Retinal pigment epithelial cell (primary cell): ENCODE results near the gene COL20A1.

ENCODE experiments used
- DNase-seq: peaks from one replicate; pipeline ENCODE4 v3.0.0-alpha.2; 2010; ENCODE audit warnings: low read depth
- H3K4me3 ChIP-seq: 2 replicates; pipeline ENCODE4 v1.5.1; 2011; ENCODE audit warnings: mild to moderate bottlenecking, low read length, control low read depth, moderate library complexity
- TF ChIP-seq, protein P1 (sequence below): conservative IDR thresholded peaks from 2 replicates; pipeline ENCODE4 v1.5.1; 2011; ENCODE audit warnings: low read depth, low read length, control low read depth, inconsistent platforms

The COL20A1 gene

DNA sequence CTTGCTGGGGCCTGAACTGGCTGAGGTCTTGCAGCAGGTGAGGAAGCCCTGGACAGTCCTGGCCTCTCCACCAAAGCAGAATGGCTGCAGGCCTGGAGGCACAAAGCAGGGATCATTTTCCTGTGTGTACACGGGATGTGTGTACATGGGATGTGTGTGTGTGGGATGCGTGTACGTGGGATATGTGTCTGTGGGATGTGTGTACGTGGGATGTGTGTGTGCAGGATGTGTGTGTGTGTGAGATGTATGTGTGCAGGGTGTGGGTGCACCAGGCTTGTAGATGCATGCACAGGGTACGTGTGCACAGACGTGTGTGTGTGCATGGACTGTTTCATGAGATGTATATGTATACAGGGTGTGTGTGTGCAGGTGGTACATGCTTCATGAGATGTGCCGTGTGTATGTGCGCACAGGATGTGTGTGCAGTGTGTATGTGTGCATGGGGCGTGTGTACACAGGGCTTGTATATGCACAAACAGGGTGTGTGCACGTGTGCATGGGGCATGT is 76.1 kb downstream of the COL20A1 start:
- TF ChIP-seq, protein P1, sequence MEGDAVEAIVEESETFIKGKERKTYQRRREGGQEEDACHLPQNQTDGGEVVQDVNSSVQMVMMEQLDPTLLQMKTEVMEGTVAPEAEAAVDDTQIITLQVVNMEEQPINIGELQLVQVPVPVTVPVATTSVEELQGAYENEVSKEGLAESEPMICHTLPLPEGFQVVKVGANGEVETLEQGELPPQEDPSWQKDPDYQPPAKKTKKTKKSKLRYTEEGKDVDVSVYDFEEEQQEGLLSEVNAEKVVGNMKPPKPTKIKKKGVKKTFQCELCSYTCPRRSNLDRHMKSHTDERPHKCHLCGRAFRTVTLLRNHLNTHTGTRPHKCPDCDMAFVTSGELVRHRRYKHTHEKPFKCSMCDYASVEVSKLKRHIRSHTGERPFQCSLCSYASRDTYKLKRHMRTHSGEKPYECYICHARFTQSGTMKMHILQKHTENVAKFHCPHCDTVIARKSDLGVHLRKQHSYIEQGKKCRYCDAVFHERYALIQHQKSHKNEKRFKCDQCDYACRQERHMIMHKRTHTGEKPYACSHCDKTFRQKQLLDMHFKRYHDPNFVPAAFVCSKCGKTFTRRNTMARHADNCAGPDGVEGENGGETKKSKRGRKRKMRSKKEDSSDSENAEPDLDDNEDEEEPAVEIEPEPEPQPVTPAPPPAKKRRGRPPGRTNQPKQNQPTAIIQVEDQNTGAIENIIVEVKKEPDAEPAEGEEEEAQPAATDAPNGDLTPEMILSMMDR = no peak
- no peak for DNase-seq
- no peak overlapping the region for H3K4me3 ChIP-seq

- DNase-seq = no peak
- TF ChIP-seq, protein P1 = no peak
- no peak overlapping the region for H3K4me3 ChIP-seq
These were observed 77.0 kb downstream of the COL20A1 start for GRCh38 chr20:63369724-63370617.

- H3K4me3 ChIP-seq = no peak overlapping the region
- TF ChIP-seq, protein P1 = no peak
- DNase-seq = no peak
These were observed 77.7 kb downstream of the COL20A1 start for GRCh38 chr20:63370618-63371187.

- TF ChIP-seq, protein P1 = no peak
- DNase-seq = no peak
- H3K4me3 ChIP-seq = no peak overlapping the region
These were observed 78.4 kb downstream of the COL20A1 start for GRCh38 chr20:63371291-63371865.

DNA sequence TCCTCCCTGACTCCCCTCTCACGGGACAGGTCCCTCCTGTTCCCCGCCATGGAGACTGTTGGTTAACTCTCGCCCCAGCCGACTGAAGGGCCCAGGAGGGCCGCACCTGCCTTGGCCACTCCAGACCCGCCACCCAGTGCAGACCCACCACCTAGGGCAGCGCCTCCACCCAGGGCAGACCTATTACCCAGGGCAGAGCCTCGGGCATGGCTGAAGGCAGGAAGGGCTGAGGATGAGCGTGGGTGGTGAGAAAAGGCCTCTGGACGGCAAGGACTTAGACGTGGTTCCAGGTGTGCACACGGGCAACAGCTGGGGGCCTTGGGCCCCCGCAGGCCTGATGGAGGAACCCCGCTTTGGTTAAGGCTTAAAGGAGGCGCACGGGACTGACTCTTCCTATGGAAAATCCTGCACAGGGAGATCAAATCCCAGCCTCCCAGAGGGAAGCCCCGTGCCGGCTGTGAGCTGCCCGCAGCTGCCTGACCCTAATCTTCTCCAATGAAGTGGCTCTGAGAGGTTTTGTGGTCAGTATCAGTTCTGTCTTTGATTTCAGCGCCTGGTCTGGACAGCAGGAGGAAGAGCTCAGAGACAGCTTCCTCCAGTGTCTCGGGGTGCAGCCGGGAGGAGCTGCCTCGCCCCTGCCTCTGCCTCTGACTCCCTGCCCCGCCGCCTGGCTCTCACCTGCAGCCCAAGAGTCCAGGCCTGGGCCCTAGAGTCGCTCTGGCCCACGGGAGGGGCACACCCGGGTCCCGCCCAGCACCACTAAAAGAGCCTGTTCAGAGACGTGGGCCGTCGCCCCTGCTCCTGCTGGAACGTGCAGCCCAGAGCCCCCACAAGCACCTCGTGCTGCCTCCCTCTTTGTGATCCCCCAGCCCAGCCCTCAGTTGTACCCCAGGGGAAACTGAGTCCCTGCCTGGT is 80.2 kb downstream of the COL20A1 start:
- H3K4me3 ChIP-seq = no peak overlapping the region
- TF ChIP-seq, protein P1 = no peak
- no peak for DNase-seq

- no peak for DNase-seq
- no peak overlapping the region for H3K4me3 ChIP-seq
- TF ChIP-seq, protein P1 = no peak
These were observed 81.0 kb downstream of the COL20A1 start for GRCh38 chr20:63373996-63374395.
